GM19468 (cell line): ENCODE results near the gene PLA2G4E.

ENCODE experiments used
- ATAC-seq: cut with Tn5 transposase; IDR thresholded peaks from one replicate; pipeline ENCODE4 v1.9.1; 2021; ENCODE audit warnings: mild to moderate bottlenecking, moderate library complexity, moderate number of reproducible peaks; ENCODE audit not compliant: unreplicated experiment; ENCODE audit errors: extremely low read depth

Gene PLA2G4E

DNA sequence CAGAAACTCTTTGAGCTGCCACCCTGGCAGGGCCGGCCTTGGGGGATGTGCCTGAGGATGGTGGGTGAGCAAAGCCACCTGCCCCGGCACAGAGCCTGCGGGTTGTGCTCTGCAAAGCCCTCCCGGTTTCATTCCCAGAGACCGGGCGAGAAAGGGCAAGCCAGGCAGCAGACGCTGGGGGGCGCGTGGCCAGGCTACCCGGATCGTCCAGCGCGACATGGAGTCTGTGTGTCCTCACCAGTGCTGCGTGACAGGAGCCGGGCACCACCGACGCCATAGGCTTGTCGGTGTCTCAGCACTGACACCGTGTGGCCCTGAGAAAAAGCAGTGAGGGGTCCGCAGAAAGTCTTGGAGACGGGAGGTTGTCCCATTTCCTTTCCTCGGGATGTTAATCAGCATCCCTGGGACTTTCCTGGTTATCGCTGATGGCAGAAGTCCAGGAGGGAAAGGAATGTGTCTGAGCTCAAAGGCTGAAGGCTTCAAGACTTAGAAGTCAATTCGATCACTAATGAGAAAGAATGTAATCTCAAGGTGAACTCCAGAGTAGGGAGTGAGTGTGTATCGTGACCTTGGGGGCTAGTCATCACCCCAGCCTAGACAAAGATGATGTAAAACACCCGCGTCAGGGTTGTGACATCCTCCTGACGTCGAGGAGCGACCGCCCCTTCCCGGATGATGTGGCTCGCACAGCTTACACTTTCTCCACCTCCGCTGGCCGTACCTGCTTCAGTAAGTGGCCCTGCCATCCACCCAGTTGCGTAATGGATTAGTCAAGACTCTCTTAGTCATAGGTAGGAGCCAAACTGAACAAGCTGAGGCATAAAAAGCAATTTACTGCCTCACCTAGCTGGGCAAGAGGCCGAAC lies 36.3 kb upstream of the PLA2G4E start:
- ATAC-seq = no peak

DNA sequence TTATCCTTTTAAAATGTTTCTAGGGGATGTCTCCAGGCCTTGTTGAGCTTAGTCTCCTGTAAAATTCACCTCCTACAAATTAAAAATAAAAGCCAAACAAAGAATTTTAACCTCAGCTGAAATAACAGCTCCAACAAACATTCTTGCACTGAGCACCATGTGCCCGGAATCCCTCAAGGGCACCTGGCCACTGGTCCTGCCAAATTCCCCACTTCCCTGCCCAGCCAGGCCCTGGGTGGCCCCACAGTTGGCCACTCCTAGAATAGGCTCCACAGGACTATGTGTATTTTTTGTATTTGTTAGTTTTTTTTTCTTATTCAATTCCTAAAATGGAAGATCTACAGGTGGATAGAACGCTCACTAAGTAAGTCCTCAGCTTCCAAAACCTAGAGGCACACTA lies 33.1 kb upstream of the PLA2G4E start:
- ATAC-seq = no peak

DNA sequence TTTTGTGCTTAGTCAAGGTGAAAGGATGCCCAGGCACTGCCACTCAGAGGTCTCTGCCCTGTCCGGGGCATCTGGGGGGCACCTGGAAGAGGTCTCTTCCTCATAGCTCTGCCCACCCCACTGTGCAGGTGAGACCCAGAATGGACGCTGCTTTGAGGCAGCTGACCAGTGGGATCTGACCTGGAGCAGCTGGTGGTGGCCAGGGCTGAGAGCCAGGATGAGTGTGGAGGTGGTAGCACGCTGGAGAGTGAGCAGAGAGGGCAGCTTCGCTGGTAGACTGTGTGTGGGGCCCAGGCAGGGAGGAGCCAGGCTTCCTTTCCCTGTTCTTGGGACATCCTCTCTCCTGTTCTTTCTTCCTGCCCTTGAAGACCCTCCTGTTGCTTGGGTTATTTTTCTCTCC lies 32.2 kb upstream of the PLA2G4E start:
- no peak for ATAC-seq

DNA sequence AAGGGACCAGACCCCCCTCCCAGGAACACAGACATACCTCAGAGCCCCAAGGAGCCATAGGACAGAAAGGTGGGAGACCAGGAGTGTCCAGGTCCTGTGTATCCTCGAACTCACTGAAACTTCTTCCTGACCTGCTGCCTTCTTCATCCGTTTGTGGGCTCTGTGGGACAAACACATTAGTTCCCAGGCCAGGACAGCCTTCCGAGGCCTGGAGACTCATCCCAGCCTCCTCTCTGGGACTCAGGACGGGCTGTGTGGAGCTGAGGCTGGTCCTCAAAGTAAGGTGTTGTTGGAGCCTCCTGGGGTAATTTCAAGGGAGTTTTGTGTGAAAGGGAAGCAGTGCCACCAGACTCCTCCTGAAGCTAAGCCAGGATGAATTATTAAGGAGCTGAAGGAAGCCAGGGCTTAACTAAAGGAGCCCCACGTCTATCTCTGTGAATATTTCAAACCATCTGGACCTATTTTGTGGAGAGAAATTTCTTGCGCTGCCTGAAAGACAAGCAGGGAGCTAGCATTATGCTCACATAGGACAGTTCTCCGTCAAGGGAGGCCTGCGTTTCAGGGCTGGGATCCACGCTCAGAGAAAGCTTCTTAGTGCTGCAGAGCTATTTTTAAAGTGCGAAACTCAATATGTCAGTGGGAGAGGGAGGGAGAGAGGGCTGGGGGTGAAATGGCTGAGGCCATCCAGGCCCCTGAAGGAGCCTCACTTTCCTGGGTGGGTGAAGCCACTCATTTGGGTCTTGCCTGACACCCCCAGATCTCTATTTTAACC lies 29.8 kb upstream of the PLA2G4E start:
- ATAC-seq = no peak

DNA sequence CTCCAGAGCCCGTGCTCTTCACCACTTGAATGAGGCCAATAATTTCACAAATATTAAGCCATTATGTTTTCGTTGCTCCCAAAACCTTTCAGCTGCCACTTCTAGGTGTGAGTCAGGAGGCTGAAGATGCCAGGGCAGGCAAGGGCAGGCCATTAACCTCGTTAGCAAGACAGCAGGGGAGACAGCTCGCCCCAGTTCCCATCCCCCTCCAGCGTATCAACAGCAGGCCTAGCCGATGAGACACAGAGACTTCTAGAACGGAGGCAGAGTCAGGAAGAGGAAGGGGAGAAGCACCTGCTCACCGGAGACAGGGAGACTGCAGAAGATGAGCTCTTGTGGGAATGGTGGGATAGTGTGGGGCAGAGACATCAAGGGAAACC lies 28.0 kb upstream of the PLA2G4E start:
- ATAC-seq = no peak

DNA sequence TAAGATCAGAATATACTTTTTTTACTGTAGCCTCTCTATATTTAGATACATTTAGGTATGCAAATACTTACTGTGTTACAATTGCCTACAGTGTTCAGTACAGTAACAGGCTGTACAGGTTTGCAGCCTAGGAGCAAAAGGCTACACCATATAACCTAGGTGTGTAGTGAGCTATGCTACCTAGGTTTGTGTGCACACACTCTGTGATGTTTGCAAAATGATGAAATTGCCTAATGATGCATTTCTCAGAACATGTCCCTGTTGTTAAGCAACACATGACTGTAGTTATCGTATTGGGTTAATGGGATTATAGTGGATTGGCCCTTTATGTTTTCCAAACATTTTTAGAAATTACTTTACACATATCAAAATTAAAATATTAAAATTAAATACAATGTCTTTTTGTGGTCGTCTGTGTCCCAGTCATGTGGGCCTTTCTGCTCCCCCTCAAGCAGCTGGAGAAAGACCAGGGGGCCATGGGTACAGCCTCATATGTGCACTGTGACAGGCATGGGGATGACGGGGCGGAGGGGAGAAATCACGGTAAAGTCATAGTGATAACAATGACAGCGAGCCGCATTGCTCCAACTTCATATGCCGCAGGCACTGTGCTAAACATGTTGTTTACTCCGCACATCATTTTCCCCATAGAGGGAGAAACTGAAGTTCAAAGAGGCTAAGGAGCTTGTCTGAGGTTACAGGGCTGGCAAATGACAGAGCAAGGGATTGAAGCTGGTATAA lies 27.4 kb upstream of the PLA2G4E start:
- no peak for ATAC-seq

DNA sequence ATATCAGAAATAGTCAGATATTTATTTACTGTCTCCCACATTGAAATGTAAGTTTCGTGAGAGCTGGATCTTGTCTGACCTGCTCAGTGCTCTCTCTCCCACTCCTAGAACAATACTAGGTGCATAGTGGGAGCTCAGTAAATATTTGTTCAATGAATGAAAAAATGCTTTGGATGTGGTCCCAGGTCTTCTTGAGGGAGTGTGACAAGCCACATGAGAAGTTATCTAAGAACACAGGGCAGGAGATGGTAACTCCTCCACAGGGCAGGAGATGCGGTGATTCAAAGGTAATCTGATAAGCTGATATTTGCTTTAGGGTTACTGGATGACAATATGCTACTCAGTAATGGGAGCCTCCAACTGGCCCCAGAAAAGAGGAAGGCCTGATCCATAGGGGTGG lies 25.8 kb upstream of the PLA2G4E start:
- no peak for ATAC-seq

DNA sequence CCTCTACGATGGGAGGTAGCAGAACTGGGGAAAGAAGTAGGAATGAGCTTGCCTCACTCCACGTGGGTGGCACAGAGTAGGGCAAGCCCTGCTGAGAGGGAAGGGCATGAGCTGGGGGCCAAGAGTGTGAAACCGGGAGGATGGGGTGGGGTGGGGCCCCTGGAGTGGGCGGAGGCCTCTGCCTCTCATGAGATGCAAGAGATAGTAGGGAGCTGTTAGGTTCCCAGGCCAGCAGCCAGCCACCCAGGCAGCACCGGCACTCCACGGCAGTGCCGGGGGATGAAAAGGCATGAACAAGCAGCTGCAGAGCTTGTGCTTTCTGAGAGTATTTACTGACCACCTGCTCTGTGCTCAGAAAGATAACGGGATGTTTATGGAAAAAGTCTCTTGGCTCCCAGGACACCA lies 24.4 kb upstream of the PLA2G4E start:
- no peak for ATAC-seq

DNA sequence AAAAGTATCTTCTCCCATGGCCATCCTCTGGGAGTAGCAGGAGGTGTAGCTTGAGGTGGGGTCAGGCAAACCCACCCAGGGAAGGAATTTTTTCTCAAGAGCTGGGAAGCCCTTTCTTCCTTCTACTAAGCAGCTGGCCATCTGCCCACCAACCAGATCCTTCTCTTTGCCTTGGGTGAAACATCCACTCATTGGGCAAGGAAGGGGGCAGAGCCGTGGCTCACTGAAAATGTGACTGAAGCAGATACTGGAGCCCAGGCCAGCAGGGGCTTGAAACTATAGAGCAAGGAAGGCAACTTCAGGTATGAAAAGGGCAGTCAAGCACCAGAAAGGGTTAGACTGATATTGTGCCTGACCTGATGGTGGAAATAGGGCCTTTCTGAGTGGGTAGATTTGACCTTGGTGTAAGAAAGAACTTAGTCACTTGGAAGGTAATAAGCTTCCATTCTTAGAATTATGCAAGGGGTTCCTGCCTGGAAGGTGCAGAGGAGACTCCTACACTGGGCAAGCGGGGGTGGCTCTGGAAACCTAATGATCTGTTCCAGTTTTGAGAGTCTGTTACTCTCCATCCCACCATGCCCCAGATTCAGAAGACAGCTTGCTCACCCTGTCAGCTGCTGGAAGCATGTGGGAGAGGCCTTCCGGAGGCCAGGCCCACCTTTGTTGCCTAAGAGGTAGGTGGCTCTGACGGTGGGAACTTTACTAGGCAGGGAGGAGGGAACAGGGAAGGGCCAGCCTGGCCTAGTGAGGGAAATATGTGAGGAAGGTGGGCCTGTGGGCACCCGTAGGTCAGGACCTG lies 22.0 kb upstream of the PLA2G4E start:
- no peak for ATAC-seq

DNA sequence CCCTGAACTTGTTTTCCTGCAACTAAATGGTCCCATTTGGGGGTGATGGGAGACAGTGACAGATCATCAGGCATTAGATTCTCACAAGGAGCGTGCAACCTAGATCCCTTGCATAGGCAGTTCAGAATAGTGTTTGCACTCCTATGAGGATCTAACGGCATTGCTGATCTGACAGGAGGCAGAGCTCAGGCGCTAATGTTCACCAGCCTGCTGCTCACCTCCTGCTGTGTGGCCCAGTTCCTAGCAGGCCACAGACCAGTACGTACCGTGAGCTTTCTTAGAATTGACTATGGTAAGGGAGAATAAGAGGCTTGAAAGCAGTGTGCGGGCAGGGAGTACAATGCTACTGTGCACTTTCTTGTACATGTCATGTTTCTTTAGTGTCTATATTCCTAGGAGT lies 17.6 kb upstream of the PLA2G4E start:
- no peak for ATAC-seq

DNA sequence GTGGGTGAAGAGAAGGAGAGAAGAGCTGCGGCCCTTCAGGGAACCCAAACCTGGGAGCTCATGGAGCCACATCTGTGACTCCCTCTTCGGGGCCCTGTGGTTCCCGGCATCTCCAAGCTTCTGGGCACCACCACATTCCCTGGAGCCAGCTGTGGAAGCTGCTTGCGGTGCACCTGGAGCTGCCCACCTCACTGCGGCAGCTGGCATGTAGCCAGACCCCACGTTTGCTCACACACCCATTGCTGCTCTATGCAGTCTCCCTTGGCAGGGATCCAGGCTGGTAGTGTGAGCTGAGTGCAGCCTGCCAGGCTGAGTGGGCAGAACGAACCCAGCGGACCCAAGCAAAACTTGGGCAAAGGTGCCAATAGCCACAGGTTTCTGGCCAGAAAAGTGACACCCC lies 16.8 kb upstream of the PLA2G4E start:
- ATAC-seq = no peak

DNA sequence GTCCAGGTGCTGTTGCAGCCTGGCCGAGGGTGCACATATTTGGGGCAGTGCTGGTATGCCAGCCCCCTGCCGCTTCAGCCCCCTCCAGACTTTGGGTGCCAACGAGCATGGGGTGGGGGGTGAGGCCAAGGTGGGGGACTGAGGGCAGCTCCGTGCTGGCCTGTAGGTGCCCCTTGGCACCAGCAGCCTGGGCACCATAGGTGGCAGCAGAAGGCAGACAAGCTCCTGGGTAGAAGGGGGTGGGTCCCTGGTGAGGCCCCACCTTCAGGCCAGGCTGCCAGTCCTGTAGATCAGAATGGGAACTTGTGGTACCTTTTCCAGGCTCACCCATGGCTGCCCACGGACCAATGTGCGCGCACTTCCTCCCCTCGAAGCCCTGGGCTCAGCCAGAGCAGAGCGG lies 16.1 kb upstream of the PLA2G4E start:
- no peak for ATAC-seq

DNA sequence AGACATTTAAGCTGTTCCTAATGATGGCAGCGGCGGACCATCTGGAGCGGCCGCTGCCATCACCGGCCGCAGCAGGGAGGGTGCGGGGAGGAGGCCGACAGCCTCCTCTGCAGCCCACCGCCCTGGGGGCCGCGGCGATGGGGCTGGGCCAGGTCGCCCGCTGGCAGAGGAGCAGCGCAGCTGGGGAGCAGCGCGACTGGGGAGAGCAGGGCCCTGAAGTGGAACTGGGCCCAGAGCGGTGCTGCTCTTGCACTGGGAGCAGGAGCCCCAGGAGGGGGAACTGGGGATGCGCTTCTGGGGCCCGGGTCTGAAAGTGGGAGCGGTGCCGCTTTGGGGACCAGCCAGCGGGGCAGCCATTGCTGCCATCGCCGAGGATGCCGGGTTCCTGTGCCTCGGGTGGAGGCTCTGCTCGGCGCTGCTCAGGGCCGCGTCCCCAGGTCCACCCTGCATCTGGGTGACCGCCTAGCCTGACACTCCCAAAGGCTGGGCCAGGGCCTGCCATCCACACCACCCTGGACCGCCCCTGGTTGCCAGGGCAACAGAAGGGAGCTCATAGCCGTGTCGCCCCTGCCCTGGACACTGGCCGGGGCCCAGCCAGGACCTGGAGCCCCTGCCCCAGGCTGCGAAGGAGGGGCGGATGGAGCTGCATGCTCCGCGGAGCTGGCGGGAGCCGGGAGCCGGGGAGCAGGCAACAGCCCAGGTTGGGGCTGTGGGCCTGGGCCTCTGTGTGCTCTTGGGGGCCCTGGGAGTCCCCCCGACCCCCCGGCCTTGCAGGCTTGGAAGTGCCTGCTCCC lies 15.5 kb upstream of the PLA2G4E start:
- no peak for ATAC-seq

DNA sequence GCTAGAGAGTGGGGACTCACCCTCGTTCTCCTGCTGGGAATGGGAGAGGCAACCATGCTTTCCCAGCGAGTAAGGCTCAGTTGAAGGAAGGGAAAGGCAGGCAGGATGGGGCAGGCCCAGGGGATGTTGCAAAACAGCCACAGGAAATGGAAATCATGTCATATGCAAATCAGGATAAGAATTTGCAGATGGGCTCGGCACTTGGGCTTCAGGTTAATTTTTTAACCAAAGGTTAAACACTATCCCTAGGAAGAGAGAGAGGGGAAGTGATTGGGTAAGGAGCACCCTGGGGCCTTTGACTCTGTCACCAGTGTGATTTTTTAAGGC lies 14.6 kb upstream of the PLA2G4E start:
- ATAC-seq = no peak

DNA sequence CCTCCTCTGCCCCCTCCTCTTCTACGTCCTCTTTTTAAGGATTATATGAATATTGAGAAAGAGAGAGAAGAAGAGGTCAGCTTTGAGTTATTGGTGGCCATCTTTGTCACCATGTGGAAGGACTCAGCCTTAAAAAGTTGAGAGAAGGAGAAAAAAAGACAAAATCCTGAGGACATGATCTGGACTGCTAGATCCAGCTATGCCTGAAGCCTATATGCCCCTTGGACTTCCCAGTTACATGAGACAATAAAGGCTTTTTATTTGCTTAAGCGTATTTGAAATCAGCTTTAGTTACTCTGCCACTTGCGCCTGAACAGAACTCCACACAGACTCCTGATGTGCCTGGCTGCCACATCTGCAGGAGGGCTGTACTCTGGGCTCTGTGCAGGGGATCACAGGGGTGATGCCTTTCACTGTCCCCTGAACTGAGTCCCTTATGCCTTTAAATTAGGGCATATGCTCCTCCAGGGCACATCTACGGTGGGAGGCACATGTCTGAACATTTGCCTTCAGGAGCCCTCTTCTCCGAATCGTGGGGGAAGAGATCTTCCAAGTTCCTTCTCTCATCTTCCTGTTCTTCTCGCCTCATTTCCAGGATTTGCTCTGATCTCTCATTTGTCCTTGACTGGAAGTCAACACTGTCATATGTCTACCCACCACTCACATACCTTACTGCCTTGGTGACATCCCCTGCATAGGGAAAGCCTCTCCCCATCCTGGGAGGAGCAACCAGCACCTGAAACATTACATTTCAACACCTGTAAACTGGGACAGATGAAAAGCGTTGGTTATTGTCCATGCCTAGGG lies 14.0 kb upstream of the PLA2G4E start:
- no peak for ATAC-seq

DNA sequence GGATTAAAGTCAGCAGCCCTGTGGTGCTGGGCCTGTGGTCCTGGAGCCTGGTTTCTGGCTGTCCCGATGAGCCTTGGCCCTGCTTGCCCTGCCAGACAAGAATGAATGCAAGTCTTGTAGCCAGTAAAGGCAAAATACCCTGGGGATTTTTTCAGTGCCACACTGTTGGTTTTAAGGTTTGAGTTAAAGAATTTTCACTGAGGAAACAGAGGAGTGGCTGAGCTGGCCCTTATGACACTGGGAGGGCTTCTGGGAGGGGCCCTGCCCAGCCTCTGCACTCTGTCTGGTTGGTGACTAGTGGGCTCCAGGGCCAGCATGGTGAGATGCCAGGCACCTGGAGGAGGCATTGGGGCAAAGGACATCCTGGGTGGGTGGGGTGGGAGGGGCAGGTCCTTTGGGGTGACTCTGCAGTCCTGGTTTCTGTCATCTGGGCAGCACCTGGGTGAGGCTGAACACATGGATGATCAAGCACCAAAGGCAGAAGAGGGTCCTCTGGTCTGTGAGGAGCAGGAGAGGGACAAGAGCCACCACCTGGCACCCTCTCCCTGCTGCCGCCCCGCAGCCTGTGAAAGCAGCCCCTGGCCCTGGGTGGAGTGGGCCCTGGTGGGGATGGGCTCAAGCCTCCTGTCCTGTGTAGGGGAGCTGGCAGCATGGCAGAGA lies 12.5 kb upstream of the PLA2G4E start:
- no peak for ATAC-seq

DNA sequence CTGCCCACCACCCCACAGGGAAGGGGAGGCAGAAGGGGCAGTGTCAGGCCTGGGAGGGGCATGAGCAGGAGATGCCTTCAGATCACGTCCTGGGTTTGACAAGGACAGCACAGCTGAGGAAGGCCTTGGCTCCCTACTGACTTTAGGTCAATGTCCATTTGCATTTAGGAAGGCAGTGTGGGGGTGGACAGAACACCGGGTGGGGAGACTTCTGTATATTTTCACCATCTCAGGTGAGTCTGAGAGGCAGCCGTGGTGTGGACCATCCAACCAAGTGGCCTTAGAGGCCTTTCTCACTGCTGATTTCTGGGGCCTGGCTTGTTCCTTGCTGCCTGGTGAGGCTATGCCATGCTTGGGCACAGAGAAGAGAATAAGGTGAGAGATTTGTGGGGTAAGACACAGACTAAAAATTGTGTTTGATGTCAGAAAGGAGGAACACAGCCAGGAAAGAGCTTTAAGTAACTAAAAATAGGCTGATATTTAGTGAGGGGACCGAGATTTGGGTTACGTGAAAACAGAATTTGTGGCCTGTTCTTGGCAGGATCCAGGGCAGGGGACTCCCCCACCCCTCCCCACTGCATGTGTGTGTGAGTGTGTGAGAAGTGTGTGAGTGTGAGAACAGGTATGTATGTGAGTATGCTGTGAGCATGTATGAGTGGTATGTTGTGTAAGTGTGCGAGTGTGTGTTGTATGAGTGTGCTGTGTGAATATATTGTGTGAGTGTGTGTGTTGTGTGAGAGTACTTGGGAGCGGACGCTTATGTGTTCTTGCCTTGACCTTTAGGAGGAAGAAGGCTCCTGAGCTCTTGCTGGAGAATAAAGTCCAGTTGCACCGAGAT lies 11.8 kb upstream of the PLA2G4E start:
- no peak for ATAC-seq
